Uterus (tissue), 4 donors: ENCODE results near the gene SNAPIN. TPM values are rescaled to one million over a fixed set of nuclear protein-coding genes. Genes with fewer than 3 reads are reported as not detected.
A peak's percentile ranks its signal among the peaks of the same experiment; 100 is the strongest.

Source experiments
- DNase-seq, 2 donors: peaks; one replicate each; pipeline ENCODE4 v3.0.0-alpha.2; 2019 to 2020
- H3K27ac ChIP-seq, 2 donors: fragments of 200-600 bp; sonication (generic); 1 replicate in 1 of 2; 2 replicates in 1 of 2; pipeline ENCODE4 v1.5.1; 2016 to 2018
- H3K27me3 ChIP-seq, 2 donors: fragments of 200-600 bp; sonication (generic); one replicate each; pipeline ENCODE4 v1.5.1; 2018 to 2019; ENCODE audit warnings: control low read depth in 1 of 2
- H3K36me3 ChIP-seq, 2 donors: fragments of 200-600 bp; sonication (generic); one replicate each; pipeline ENCODE4 v1.5.1; 2019; ENCODE audit warnings: control low read depth in 1 of 2
- H3K4me1 ChIP-seq, 2 donors: fragments of 200-600 bp; sonication (generic); one replicate each; pipeline ENCODE4 v1.5.1; 2018 to 2019; ENCODE audit warnings: control low read depth in 1 of 2
- H3K4me3 ChIP-seq, 2 donors: fragments of 200-600 bp; sonication (generic); 1 replicate in 1 of 2; 2 replicates in 1 of 2; pipeline ENCODE4 v1.5.1; 2018 to 2019; ENCODE audit warnings: mild to moderate bottlenecking in 1 of 2
- H3K9me3 ChIP-seq, 2 donors: fragments of 200-600 bp; sonication (generic); one replicate each; pipeline ENCODE4 v1.5.1; 2019; ENCODE audit warnings: control low read depth in 1 of 2
- POLR2A ChIP-seq, 2 donors: fragments of 450-650 bp; IDR thresholded peaks; one replicate each; pipeline ENCODE4 v1.6.1; 2016; ENCODE audit warnings: antibody characterized with exemption in 2 of 2, mild to moderate bottlenecking in 1 of 2, moderate library complexity in 1 of 2
- intact Hi-C: fragments of 100-400 bp; cut with DNase I; formaldehyde crosslinking; loops from one replicate; pipeline ENCODE4 v1.15.1; 2023; ENCODE audit warnings: low total_unique reads
- total RNA-seq, 4 donors: library from RNA; depleted of rRNA in 3 of 4; stranded (reverse); fragments of >200 nt in 3 of 4; gene quantifications; one replicate each; pipeline versions ENCODE4 v1.1.0 to v1.2.4, GENCODE V29; 2014 to 2023
- TF ChIP-seq, protein P1 (sequence below), 4 experiments: fragments of 200-600 bp in 2 of 4; fragments of 450-650 bp in 2 of 4; sonication (generic) in 2 of 4; IDR thresholded peaks; one replicate each; pipeline ENCODE4 v1.5.1; 2016 to 2019; ENCODE audit warnings: antibody characterized with exemption in 4 of 4, mild to moderate bottlenecking in 2 of 4, moderate library complexity in 1 of 4
- donor health status: DM: yes; HTN: yes; CAD: no.

SNAPIN gene, protein sequence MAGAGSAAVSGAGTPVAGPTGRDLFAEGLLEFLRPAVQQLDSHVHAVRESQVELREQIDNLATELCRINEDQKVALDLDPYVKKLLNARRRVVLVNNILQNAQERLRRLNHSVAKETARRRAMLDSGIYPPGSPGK
- 100 to 1,000 TPM in 1 of 4 donors, 10 to 100 TPM in 3; 35.5 to 101 (median 71.3) TPM for total RNA-seq

DNA sequence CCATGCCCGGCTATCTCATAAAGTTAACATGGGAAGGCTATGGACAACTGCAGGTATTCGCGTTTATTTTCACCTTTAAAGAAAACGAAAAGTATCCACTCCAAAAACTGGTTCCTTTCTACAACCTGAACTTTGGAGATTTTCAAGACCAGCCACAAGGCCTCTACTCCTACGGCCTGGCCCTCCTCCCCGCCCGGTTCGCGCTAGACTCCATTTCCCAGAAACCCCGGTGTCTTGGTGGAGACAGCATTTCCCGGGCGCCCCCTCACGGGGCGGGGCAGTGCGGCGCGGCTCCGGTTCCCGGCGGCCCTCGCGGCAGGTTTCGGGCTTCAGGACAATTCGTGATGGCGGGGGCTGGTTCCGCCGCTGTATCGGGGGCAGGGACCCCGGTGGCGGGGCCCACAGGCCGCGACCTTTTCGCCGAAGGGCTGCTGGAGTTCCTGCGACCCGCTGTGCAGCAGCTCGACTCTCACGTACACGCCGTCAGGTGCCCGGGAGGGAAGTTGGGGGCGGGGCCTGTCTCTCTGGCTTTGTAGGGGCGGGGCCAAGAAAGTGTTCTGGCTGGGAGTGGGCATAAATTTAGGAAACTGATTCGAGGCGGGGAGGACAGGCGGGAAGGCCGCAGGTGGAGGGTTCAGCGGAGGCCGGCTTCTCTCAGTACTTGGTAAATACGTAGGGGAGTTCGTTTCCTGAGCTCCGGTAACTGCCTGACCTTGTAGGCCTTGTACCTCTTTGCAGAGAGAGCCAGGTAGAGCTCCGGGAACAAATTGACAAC is at the start of gene SNAPIN:
SNAPIN (plus strand) TSS at position 304 of the 775 bp plus-strand sequence; CDS start at position 345, 41 bp downstream.
- Histone ChIP-seq H3K36me3 (no peaks in the 10 kb centered on the region), H3K9me3 (no peaks in the 10 kb centered on the region), H3K27me3 (no peaks in the 10 kb centered on the region), H3K27ac (peak within 1 kb of the TSS; percentile 98), H3K4me1 (peaks cover 4 to 9% of the 10 kb centered on the region in 2 donors), H3K4me3 (peak within 1 kb of the TSS; percentile 92 to 94)
- intact Hi-C loops, result no loop called here
- TF ChIP-seq, protein P1, sequence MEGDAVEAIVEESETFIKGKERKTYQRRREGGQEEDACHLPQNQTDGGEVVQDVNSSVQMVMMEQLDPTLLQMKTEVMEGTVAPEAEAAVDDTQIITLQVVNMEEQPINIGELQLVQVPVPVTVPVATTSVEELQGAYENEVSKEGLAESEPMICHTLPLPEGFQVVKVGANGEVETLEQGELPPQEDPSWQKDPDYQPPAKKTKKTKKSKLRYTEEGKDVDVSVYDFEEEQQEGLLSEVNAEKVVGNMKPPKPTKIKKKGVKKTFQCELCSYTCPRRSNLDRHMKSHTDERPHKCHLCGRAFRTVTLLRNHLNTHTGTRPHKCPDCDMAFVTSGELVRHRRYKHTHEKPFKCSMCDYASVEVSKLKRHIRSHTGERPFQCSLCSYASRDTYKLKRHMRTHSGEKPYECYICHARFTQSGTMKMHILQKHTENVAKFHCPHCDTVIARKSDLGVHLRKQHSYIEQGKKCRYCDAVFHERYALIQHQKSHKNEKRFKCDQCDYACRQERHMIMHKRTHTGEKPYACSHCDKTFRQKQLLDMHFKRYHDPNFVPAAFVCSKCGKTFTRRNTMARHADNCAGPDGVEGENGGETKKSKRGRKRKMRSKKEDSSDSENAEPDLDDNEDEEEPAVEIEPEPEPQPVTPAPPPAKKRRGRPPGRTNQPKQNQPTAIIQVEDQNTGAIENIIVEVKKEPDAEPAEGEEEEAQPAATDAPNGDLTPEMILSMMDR (IDR thresholded peaks at IDR 0.05), result peak in 3 of 4 experiments; percentile 22 to 32 (median 25)
- TF ChIP-seq POLR2A (IDR thresholded peaks at IDR 0.05), result peak; percentile 57 to 65
- peak; percentile 90 to 93 for DNase-seq

DNA sequence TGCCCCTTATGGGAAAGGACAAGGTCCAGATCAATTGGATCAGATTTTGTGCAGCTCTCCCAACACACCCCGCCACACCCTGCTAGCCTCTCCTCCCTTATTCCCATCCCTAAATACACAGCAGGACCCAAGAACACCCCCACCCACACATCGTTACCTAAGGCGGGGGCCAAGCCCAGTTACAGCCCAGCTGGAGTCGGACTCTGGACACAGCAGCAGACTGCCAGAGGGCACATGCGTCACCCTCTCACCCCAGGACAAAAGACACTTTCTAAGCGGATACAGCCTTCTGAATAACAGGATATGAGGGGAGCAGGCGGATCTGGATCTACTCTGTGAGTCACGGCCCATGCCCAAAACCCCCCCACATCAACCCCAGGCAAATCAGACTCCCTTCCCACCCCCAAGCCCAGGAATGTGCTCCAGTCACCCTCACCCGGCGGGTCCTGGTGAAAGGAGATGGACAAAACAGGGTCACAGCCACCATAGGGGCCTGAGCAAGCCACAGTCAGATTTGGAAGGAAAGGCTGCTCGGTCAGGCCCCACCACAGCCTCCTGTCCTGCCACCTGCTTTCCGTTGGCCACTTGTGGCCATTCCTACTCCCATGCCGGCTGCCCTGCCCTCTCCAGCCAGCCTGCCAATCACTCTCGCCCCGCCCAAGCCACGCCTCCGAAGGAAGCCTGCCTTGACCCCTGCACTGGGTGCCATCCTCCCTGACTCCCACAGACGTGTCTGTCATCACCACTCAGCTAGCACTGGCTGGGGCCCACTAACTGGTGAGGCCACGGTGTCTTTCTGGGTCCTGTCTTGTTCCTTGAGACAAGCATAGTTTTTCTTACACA is 49.5 kb upstream of the SNAPIN start:
- H3K27ac ChIP-seq, result peak overlapping the region; percentile 90 to 94
- intact Hi-C loops, result no loop called here
- peak; percentile 61 to 79 for TF ChIP-seq POLR2A (IDR thresholded peaks at IDR 0.05)
- TF ChIP-seq, protein P1 (IDR thresholded peaks at IDR 0.05), result peak in 2 of 4 experiments; percentile 1 to 2
- H3K9me3 ChIP-seq, result no peaks in the 10 kb centered on the region
- H3K4me3 ChIP-seq, result peak overlapping the region; percentile 24 to 28
- no peaks in the 10 kb centered on the region for H3K36me3 ChIP-seq
- H3K27me3 ChIP-seq, result no peaks in the 10 kb centered on the region
- peak; percentile 75 to 88 for DNase-seq
- H3K4me1 ChIP-seq, result peaks cover 8 to 12% of the 10 kb centered on the region in 2 donors

DNA sequence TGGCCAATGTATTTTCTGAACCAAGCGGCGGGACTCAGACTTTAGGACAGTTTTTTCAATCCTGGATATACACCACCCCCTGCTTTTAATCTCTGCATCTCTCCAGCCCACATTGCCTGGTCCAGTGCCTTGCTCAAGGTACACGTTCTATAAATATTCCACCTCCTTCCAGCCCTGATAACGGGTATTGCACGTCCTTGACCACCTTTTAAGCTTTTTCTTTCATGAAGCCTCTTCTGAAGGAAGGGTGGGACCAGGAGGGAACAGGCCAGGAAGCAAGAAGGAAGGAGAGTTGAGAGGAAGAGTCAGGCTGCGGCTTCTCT is 49.0 kb upstream of the SNAPIN start:
- TF ChIP-seq POLR2A (IDR thresholded peaks at IDR 0.05), result no peak
- Histone ChIP-seq H3K9me3 (no peaks in the 10 kb centered on the region), H3K36me3 (no peaks in the 10 kb centered on the region), H3K27ac (peak overlapping the region; percentile 90 to 94), H3K4me1 (peaks cover 8 to 12% of the 10 kb centered on the region in 2 donors), H3K4me3 (peak overlapping the region; percentile 24 to 28), H3K27me3 (no peaks in the 10 kb centered on the region)
- intact Hi-C loops, result no loop called here
- DNase-seq, result no peak

DNA sequence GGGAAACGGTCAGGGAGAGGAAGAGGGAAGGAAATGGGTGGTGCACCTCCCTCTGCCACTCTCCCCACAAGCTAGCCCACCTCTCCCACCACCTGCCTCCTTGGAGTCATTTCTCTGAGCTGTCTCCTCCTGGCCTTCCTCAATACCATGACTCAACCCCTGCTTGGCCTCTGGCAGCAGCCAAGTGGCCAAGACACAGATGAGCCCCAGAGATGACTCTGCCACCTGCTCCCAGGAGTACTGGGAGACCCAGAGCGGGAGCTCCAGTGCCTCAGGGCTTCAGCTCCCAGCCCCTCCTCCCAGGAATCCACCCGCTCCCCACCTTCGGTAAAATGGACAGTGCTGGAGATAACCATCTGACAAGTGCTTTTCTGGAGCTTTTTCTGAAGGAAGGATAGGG is 48.2 kb upstream of the SNAPIN start:
- TF ChIP-seq, protein P1 (IDR thresholded peaks at IDR 0.05), result no peak
- no peak for TF ChIP-seq POLR2A (IDR thresholded peaks at IDR 0.05)
- Histone ChIP-seq H3K27ac (peak overlapping the region; percentile 90 to 94), H3K27me3 (no peaks in the 10 kb centered on the region), H3K4me1 (peaks cover 8 to 12% of the 10 kb centered on the region in 2 donors), H3K4me3 (peak overlapping the region in 1 of 2 donors; percentile 1), H3K9me3 (no peaks in the 10 kb centered on the region), H3K36me3 (no peaks in the 10 kb centered on the region)
- no peak for DNase-seq
- intact Hi-C loops, result no loop called here

DNA sequence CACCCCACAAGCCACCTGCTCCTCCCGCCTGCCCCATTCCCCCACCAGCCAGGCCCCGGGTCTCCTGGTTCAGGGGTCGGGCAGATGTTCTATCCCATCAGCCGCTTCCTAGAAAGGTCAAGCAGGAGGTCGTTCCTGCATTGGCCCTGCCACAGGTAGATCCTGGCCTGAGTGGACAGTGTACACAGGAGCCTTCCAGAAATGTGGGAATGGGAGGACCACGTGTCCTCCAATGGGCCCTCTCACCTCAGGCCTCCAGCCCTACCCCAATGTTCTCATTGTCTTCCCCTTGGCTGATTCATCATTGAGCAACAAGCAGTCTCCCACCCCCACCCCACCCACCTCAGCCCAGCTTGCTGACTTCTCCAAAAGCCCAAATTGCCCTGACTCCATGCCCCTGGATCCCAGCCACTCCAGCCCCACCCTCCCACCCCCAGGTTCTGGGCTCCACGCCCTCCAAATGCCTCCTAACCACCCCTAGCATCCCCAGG is 47.6 kb upstream of the SNAPIN start:
- DNase-seq, result no peak
- H3K4me3 ChIP-seq, result peak overlapping the region in 1 of 2 donors; percentile 59
- peak overlapping the region; percentile 90 to 94 for H3K27ac ChIP-seq
- no peak for TF ChIP-seq POLR2A (IDR thresholded peaks at IDR 0.05)
- TF ChIP-seq, protein P1 (IDR thresholded peaks at IDR 0.05), result no peak
- H3K36me3 ChIP-seq, result no peaks in the 10 kb centered on the region
- intact Hi-C loops, result no loop called here
- H3K27me3 ChIP-seq, result no peaks in the 10 kb centered on the region
- H3K9me3 ChIP-seq, result no peaks in the 10 kb centered on the region
- H3K4me1 ChIP-seq, result peaks cover 8 to 12% of the 10 kb centered on the region in 2 donors
